ENCODE measurements around the gene MDH2. TPM values are rescaled to one million over a fixed set of nuclear protein-coding genes. Genes with fewer than 3 reads are reported as not detected.
"Not testable (repeated sequence)": the region's sequence is repeated elsewhere in the genome, so short reads cannot be mapped to it uniquely, and the experiment has no call there.

The MDH2 gene
- total RNA-seq, 2 donors from 2014 or later = 162 to 170 TPM

- H3K27ac Mint-ChIP-seq = peak overlapping the region; percentile 34
- not testable (repeated sequence) for H3K27me3 Mint-ChIP-seq (ENCODE audit: low read depth); H3K9me3 Mint-ChIP-seq; DNase-seq; H3K4me3 Mint-ChIP-seq; ATAC-seq (replicated peaks in 1 of 2)
- peaks cover 12 to 13% of the 10 kb centered on the region in 2 donors for H3K36me3 Mint-ChIP-seq (ENCODE audit: insufficient read depth in 2 of 2)
- H3K4me1 Mint-ChIP-seq (ENCODE audit: low read depth) = peaks cover 37% of the 10 kb centered on the region
These were observed 4.8 kb downstream of the MDH2 start for GRCh38 chr7:76052681-76053080.

GRCh38 chr7:76053461-76053860 lies 5.6 kb downstream of the MDH2 start:
- no peaks in the 10 kb centered on the region for H3K27me3 Mint-ChIP-seq (ENCODE audit: low read depth)
- no peak overlapping the region for H3K4me3 Mint-ChIP-seq
- ATAC-seq (replicated peaks in 1 of 2) = no peak
- DNase-seq = no peak
- H3K9me3 Mint-ChIP-seq = peaks cover 0 to 2% of the 10 kb centered on the region in 2 donors
- H3K27ac Mint-ChIP-seq = peak overlapping the region; percentile 15
- H3K36me3 Mint-ChIP-seq (ENCODE audit: insufficient read depth in 2 of 2) = peaks cover 12 to 13% of the 10 kb centered on the region in 2 donors
- peaks cover 37% of the 10 kb centered on the region for H3K4me1 Mint-ChIP-seq (ENCODE audit: low read depth)

GRCh38 chr7:76054123-76055120 lies 6.5 kb downstream of the MDH2 start:
- ATAC-seq (replicated peaks in 1 of 2) = peak in 1 of 2 donors; percentile 31
- Mint-ChIP-seq H3K4me1 (ENCODE audit: low read depth) (peaks cover 29% of the 10 kb centered on the region), H3K9me3 (no peaks in the 10 kb centered on the region), H3K27ac (no peak overlapping the region), H3K36me3 (ENCODE audit: insufficient read depth in 2 of 2) (peaks cover 6 to 10% of the 10 kb centered on the region in 2 donors), H3K27me3 (ENCODE audit: low read depth) (no peaks in the 10 kb centered on the region), H3K4me3 (no peak overlapping the region)
- DNase-seq = no peak

GRCh38 chr7:76056241-76056640 lies 8.3 kb downstream of the MDH2 start:
- no peak overlapping the region for H3K4me3 Mint-ChIP-seq
- H3K27me3 Mint-ChIP-seq (ENCODE audit: low read depth) = no peaks in the 10 kb centered on the region
- ATAC-seq (replicated peaks in 1 of 2) (no peak), DNase-seq (no peak)
- no peak overlapping the region for H3K27ac Mint-ChIP-seq
- H3K9me3 Mint-ChIP-seq = no peaks in the 10 kb centered on the region
- H3K36me3 Mint-ChIP-seq (ENCODE audit: insufficient read depth in 2 of 2) = peaks cover 2 to 12% of the 10 kb centered on the region in 2 donors
- H3K4me1 Mint-ChIP-seq (ENCODE audit: low read depth) = peaks cover 15% of the 10 kb centered on the region

GRCh38 chr7:76057103-76057812 lies 9.4 kb downstream of the MDH2 start:
- DNase-seq = no peak
- Mint-ChIP-seq H3K4me1 (ENCODE audit: low read depth) (peaks cover 6% of the 10 kb centered on the region), H3K9me3 (no peaks in the 10 kb centered on the region), H3K4me3 (no peak overlapping the region), H3K27me3 (ENCODE audit: low read depth) (no peaks in the 10 kb centered on the region), H3K27ac (peak overlapping the region; percentile 1), H3K36me3 (ENCODE audit: insufficient read depth in 2 of 2) (peaks cover 2 to 16% of the 10 kb centered on the region in 2 donors)
- no peak for ATAC-seq (replicated peaks in 1 of 2)

GRCh38 chr7:76057813-76058145 lies 9.9 kb downstream of the MDH2 start:
- Mint-ChIP-seq H3K4me1 (ENCODE audit: low read depth) (peaks cover 4% of the 10 kb centered on the region), H3K4me3 (no peak overlapping the region), H3K9me3 (no peaks in the 10 kb centered on the region), H3K36me3 (ENCODE audit: insufficient read depth in 2 of 2) (peaks cover 2 to 20% of the 10 kb centered on the region in 2 donors), H3K27ac (peak overlapping the region; percentile 1), H3K27me3 (ENCODE audit: low read depth) (no peaks in the 10 kb centered on the region)
- DNase-seq (no peak), ATAC-seq (replicated peaks in 1 of 2) (no peak)

GRCh38 chr7:76058745-76059144 lies 10.8 kb downstream of the MDH2 start:
- not testable (repeated sequence) for DNase-seq; H3K4me1 Mint-ChIP-seq (ENCODE audit: low read depth); ATAC-seq (replicated peaks in 1 of 2); H3K4me3 Mint-ChIP-seq; H3K27ac Mint-ChIP-seq; H3K9me3 Mint-ChIP-seq; H3K27me3 Mint-ChIP-seq (ENCODE audit: low read depth)
- peaks cover 2 to 20% of the 10 kb centered on the region in 2 donors for H3K36me3 Mint-ChIP-seq (ENCODE audit: insufficient read depth in 2 of 2)

- Mint-ChIP-seq H3K9me3 (no peaks in the 10 kb centered on the region), H3K4me3 (no peak overlapping the region), H3K27me3 (ENCODE audit: low read depth) (no peaks in the 10 kb centered on the region), H3K36me3 (ENCODE audit: insufficient read depth in 2 of 2) (peaks cover 3 to 29% of the 10 kb centered on the region in 2 donors), H3K27ac (no peak overlapping the region), H3K4me1 (ENCODE audit: low read depth) (no peaks in the 10 kb centered on the region)
- DNase-seq (no peak), ATAC-seq (replicated peaks in 1 of 2) (no peak)
These were observed 12.9 kb downstream of the MDH2 start for GRCh38 chr7:76060842-76061241.

- no peak overlapping the region for H3K4me3 Mint-ChIP-seq
- H3K4me1 Mint-ChIP-seq (ENCODE audit: low read depth) = no peaks in the 10 kb centered on the region
- peaks cover 3 to 38% of the 10 kb centered on the region in 2 donors for H3K36me3 Mint-ChIP-seq (ENCODE audit: insufficient read depth in 2 of 2)
- no peak overlapping the region for H3K27ac Mint-ChIP-seq
- no peaks in the 10 kb centered on the region for H3K27me3 Mint-ChIP-seq (ENCODE audit: low read depth)
- H3K9me3 Mint-ChIP-seq = no peaks in the 10 kb centered on the region
- no peak for DNase-seq
- ATAC-seq (replicated peaks in 1 of 2) = no peak
These were observed 14.3 kb downstream of the MDH2 start for GRCh38 chr7:76062254-76062653.

GRCh38 chr7:76063114-76063513 lies 15.2 kb downstream of the MDH2 start:
- Mint-ChIP-seq H3K27me3 (ENCODE audit: low read depth) (no peaks in the 10 kb centered on the region), H3K27ac (peak overlapping the region; percentile 43)

GRCh38 chr7:76063525-76063924 lies 15.6 kb downstream of the MDH2 start:
- Mint-ChIP-seq H3K36me3 (ENCODE audit: insufficient read depth in 2 of 2) (peaks cover 1 to 34% of the 10 kb centered on the region in 2 donors), H3K27me3 (ENCODE audit: low read depth) (no peaks in the 10 kb centered on the region), H3K4me1 (ENCODE audit: low read depth) (no peaks in the 10 kb centered on the region), H3K4me3 (no peak overlapping the region), H3K27ac (no peak overlapping the region), H3K9me3 (no peaks in the 10 kb centered on the region)
- DNase-seq (no peak), ATAC-seq (replicated peaks in 1 of 2) (no peak)

More at GRCh38 chr7:76063114-76063513, 15.2 kb downstream of the MDH2 start:
- no peak for ATAC-seq (replicated peaks in 1 of 2)
- peaks cover 1 to 34% of the 10 kb centered on the region in 2 donors for H3K36me3 Mint-ChIP-seq (ENCODE audit: insufficient read depth in 2 of 2)
- no peaks in the 10 kb centered on the region for H3K4me1 Mint-ChIP-seq (ENCODE audit: low read depth)
- H3K4me3 Mint-ChIP-seq = no peak overlapping the region
- H3K9me3 Mint-ChIP-seq = no peaks in the 10 kb centered on the region
- DNase-seq = no peak

GRCh38 chr7:76064208-76064970 lies 16.5 kb downstream of the MDH2 start:
- Mint-ChIP-seq H3K9me3 (no peaks in the 10 kb centered on the region), H3K36me3 (ENCODE audit: insufficient read depth in 2 of 2) (peaks cover 1 to 31% of the 10 kb centered on the region in 2 donors), H3K27ac (no peak overlapping the region), H3K4me1 (ENCODE audit: low read depth) (no peaks in the 10 kb centered on the region), H3K27me3 (ENCODE audit: low read depth) (no peaks in the 10 kb centered on the region), H3K4me3 (no peak overlapping the region)
- DNase-seq = no peak
- no peak for ATAC-seq (replicated peaks in 1 of 2)

Measured in activated T-cell treated with anti-CD3 and anti-CD28 coated beads, Interleukin-2, amount 50 U/mL, for 72 hours (primary cell).